H1 (cell line): Measurements from ENCODE around the gene MAGI1. TPM values are rescaled to one million over a fixed set of nuclear protein-coding genes. Genes with fewer than 3 reads are reported as not detected.

Experiments used
- CEBPB ChIP-seq: IDR thresholded peaks from 2 replicates; pipeline ENCODE4 v1.6.1; 2012; ENCODE audit warnings: low read depth, low read length
- POU5F1 ChIP-seq: IDR thresholded peaks from 2 replicates; pipeline ENCODE4 v1.6.1; 2011; ENCODE audit warnings: low read depth, mild to moderate bottlenecking, low read length, moderate library complexity
- TAF7 ChIP-seq: optimal IDR thresholded peaks from 2 replicates; pipeline ENCODE3; 2011; ENCODE audit warnings: low read depth, mild to moderate bottlenecking, inconsistent platforms, low read length, moderate library complexity, borderline replicate concordance
- polyA plus RNA-seq, 7 experiments: library from polyadenylated mRNA; depleted of rRNA in 3 of 7; stranded (reverse) in 5 of 7; unstranded in 2 of 7; fragments of >200 nt in 5 of 7; fragments of 200-250 nt in 2 of 7; gene quantifications; 1 replicate in 5 of 7; 2 replicates in 1 of 7; 4 replicates in 1 of 7; pipeline versions ENCODE4 v1.2.1 to v1.2.3, GENCODE V29; 2011 to 2013; ENCODE audit warnings: missing spikeins in 2 of 7, mixed read lengths in 2 of 7
- total RNA-seq: library from RNA; stranded (reverse); fragmentation: NEBNext Ultra II Directional; extraction: Animal tissue kit (Norgen Biotek cat#: 25700); gene quantifications from 2 replicates; pipeline ENCODE4 v1.2.1, GENCODE V29; 2021
- TF ChIP-seq, protein P1 (sequence below): IDR thresholded peaks from 2 replicates; pipeline ENCODE4 v1.6.1; 2011; ENCODE audit warnings: low read length, improper control_type of control experiment

MAGI1 gene
- total and polyA plus RNA-seq, 2 of the 8 experiments (the other 6 are each of a cell fraction or from before 2014, with no cell fraction given): 19.8 to 78.0 TPM

DNA sequence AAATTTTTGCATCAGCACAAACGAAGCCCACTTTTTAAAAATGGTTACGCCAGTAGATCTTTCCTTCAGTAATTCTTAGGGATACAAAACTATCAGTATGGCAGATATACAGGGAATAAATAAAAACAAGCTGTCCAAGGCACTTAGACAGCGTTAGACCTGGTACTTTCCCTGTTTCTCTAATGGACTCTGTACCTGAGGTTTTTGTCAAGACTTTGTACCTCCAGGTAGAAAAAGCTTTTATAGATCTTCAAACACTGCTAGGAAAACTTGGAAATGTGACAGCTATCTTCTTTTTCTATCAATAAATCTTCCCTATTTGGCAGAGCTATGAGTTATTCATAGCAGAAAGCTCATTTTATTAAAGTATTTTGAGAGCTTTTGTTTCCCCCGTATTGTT, 477.8 kb downstream of the MAGI1 start (continued):
- TF ChIP-seq CEBPB: no peak
- no peak for TF ChIP-seq POU5F1
- TF ChIP-seq, protein P1, sequence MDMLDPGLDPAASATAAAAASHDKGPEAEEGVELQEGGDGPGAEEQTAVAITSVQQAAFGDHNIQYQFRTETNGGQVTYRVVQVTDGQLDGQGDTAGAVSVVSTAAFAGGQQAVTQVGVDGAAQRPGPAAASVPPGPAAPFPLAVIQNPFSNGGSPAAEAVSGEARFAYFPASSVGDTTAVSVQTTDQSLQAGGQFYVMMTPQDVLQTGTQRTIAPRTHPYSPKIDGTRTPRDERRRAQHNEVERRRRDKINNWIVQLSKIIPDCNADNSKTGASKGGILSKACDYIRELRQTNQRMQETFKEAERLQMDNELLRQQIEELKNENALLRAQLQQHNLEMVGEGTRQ: no peak
- TF ChIP-seq TAF7: no peak
